K562 (cell line): ENCODE data around the gene HYAL1. TPM values are rescaled to one million over a fixed set of nuclear protein-coding genes. Genes with fewer than 3 reads are reported as not detected.
A peak's percentile ranks its signal among the peaks of the same experiment; 100 is the strongest.

ENCODE experiments used
- EP300 ChIP-seq: IDR thresholded peaks from 2 replicates; pipeline ENCODE4 v1.6.1; 2012; ENCODE audit warnings: low read length, improper control_type of control experiment
- EP400 ChIP-seq: fragments of 450-650 bp; IDR thresholded peaks from 2 replicates; pipeline ENCODE4 v1.6.1; 2017; ENCODE audit warnings: antibody characterized with exemption, mild to moderate bottlenecking, moderate library complexity
- FOXP1 ChIP-seq: sonication (generic); formaldehyde crosslinking; IDR thresholded peaks from 2 replicates; pipeline ENCODE4 v1.8.0; 2022; ENCODE audit warnings: mild to moderate bottlenecking, missing genetic modification reagents
- GATAD2B ChIP-seq: fragments of 450-650 bp; IDR thresholded peaks from 2 replicates; pipeline ENCODE4 v1.6.1; 2017; ENCODE audit warnings: mild to moderate bottlenecking, borderline replicate concordance
- MCM7 ChIP-seq, 2 experiments: fragments of 450-650 bp; IDR thresholded peaks; 2 replicates each; pipeline ENCODE4 v1.6.1; 2016 to 2018
- NCOA2 ChIP-seq, 2 experiments: fragments of 450-650 bp; IDR thresholded peaks; 2 replicates each; pipeline ENCODE4 v1.6.1; 2018; ENCODE audit warnings: mild to moderate bottlenecking in 2 of 2, moderate library complexity in 1 of 2; ENCODE audit not compliant: partially characterized antibody in 2 of 2
- NEUROD1 ChIP-seq: fragments of 150-350 bp; IDR thresholded peaks from 2 replicates; pipeline ENCODE4 v1.6.1; 2014; ENCODE audit warnings: borderline replicate concordance, low read length, low read depth; ENCODE audit not compliant: partially characterized antibody
- NFXL1 ChIP-seq: fragments of 450-650 bp; formaldehyde crosslinking; IDR thresholded peaks from 2 replicates; pipeline ENCODE4 v1.4.0; 2021; ENCODE audit warnings: mild to moderate bottlenecking
- PHB2 ChIP-seq: fragments of 450-650 bp; IDR thresholded peaks from 2 replicates; pipeline ENCODE4 v1.6.1; 2017; ENCODE audit warnings: low read depth
- RB1 ChIP-seq: fragments of 450-650 bp; IDR thresholded peaks from 2 replicates; pipeline ENCODE4 v1.6.1; 2017; ENCODE audit warnings: low read depth, mild to moderate bottlenecking
- SAP30 ChIP-seq: fragments of 200-600 bp; sonication (generic); IDR thresholded peaks from 2 replicates; pipeline ENCODE4 v1.6.1; 2012; ENCODE audit warnings: borderline replicate concordance, low read depth, mild to moderate bottlenecking, moderate library complexity, low read length, control low read depth, inconsistent platforms; ENCODE audit not compliant: insufficient read depth, poor library complexity, severe bottlenecking
- SIN3A ChIP-seq, 2 experiments: fragments of 150-350 bp in 1 of 2; IDR thresholded peaks; 2 replicates each; pipeline ENCODE4 v1.6.1; 2011 to 2016; ENCODE audit warnings: borderline replicate concordance in 2 of 2, low read depth in 2 of 2, low read length in 2 of 2, mild to moderate bottlenecking in 2 of 2, moderate library complexity in 2 of 2; ENCODE audit not compliant: control insufficient read depth in 1 of 2
- ZFX ChIP-seq: sonication (generic); formaldehyde crosslinking; IDR thresholded peaks from 2 replicates; pipeline ENCODE4 v1.8.0; 2022; ENCODE audit warnings: mild to moderate bottlenecking, missing genetic modification reagents, moderate library complexity
- ZKSCAN8 ChIP-seq: fragments of 200-800 bp; sonication (Bioruptor generic); IDR thresholded peaks from 2 replicates; pipeline ENCODE4 v1.6.1; 2016; ENCODE audit warnings: missing genetic modification characterization, missing compliant biosample characterization
- ZNF79 ChIP-seq: fragments of 250-450 bp; sonication (Bioruptor Pico); IDR thresholded peaks from 2 replicates; pipeline ENCODE4 v1.4.0; 2020; ENCODE audit warnings: low read depth, mild to moderate bottlenecking, moderate library complexity
- polyA plus RNA-seq, 8 experiments: library from polyadenylated mRNA; depleted of rRNA in 4 of 8; stranded (reverse) in 5 of 8; unstranded in 3 of 8; fragments of >200 nt; fragmentation: Nextera tagmentation in 2 of 8; fragmentation: Illumina TruSeq in 1 of 8; extraction: Ambion mirVana in 2 of 8; extraction: Trizol in 1 of 8; gene quantifications; 2 replicates each; pipeline versions ENCODE4 v1.2.1 to v1.2.3, GENCODE V29; 2011 to 2014; ENCODE audit warnings: inconsistent platforms in 1 of 8, missing spikeins in 1 of 8
- total RNA-seq, 7 experiments: library from RNA; depleted of rRNA in 6 of 7; stranded (reverse); fragments of >200 nt in 6 of 7; fragmentation: Illumina TruSeq in 2 of 7; extraction: Trizol in 2 of 7; gene quantifications; 2 replicates each; pipeline versions ENCODE4 v1.2.1 to v1.2.3, GENCODE V29; 2011 to 2021; ENCODE audit warnings: low replicate concordance in 1 of 7
- TF ChIP-seq, protein P1 (sequence below): fragments of 450-650 bp; formaldehyde crosslinking; IDR thresholded peaks from 2 replicates; pipeline ENCODE4 v1.4.0; 2020; ENCODE audit warnings: mild to moderate bottlenecking
- TF ChIP-seq, protein P2 (sequence below), 2 experiments: fragments of 450-650 bp; IDR thresholded peaks; 2 replicates each; pipeline ENCODE4 v1.6.1; 2016
- TF ChIP-seq, protein P3 (sequence below), 2 experiments: fragments of 200-800 bp in 1 of 2; sonication (Bioruptor generic) in 1 of 2; sonication (generic) in 1 of 2; formaldehyde crosslinking in 1 of 2; IDR thresholded peaks in 1 of 2; conservative IDR thresholded peaks in 1 of 2; 2 replicates each; pipeline versions ENCODE4 v1.5.0 to v1.6.1; 2016 to 2020; ENCODE audit warnings: missing compliant biosample characterization in 1 of 2, missing genetic modification characterization in 1 of 2, missing genetic modification reagents in 1 of 2
- TF ChIP-seq, protein P4 (sequence below): fragments of 450-650 bp; formaldehyde crosslinking; IDR thresholded peaks from 2 replicates; pipeline ENCODE4 v1.4.0; 2022; ENCODE audit warnings: missing genetic modification characterization
- TF ChIP-seq, protein P5 (sequence below): fragments of 450-650 bp; IDR thresholded peaks from 2 replicates; pipeline ENCODE4 v1.6.1; 2016

Gene HYAL1
- total and polyA plus RNA-seq, 9 of the 15 experiments (the other 6 are each of a cell fraction or from before 2014, with no cell fraction given), result 1.4 to 8.5 (median 4.7) TPM

DNA sequence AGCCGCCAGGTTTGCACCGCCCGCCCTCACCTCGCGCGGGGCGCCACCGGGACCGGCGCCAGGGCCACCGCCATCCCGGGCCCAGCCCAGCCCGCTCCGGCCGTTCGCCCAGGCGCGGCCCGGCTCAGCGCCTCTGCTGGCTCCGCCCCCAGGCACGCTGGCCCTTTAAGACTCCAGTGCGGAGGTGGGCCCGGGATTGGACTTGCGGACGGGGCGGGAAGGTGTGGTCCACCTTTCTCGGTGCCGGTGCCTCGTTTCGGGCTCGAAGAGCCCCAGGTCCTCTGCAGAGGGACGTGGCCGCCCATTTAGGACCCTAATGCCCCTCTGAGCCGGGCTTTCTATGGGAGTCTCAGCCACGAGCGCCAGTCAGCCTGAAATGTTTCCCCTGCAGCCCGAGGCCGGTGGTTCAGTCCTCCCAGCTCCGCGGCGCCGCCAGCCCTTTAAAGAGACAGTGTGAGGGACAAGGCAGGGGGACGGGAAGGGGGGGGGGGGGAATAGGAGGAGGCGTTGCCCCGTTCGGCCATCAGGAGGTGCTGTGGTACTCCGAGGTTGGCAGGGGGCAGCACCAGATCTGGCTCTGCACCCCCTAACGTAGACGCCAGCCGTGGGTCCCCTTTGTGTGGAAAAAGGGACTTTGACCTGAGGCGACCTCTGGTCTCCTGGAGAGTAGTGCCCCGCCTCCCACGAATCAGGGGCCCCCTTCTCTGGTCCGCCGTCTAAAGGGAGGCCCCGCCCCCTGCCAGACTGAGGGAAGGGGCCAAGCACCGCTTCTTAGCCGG lies 18.2 kb upstream of the HYAL1 start (continued):
- no peak for TF ChIP-seq FOXP1 (CRISPR knock-in tag)
- TF ChIP-seq ZFX (CRISPR knock-in tag), result peak; percentile 70; the same call in 1 of the 2 replicates
- TF ChIP-seq, protein P1, sequence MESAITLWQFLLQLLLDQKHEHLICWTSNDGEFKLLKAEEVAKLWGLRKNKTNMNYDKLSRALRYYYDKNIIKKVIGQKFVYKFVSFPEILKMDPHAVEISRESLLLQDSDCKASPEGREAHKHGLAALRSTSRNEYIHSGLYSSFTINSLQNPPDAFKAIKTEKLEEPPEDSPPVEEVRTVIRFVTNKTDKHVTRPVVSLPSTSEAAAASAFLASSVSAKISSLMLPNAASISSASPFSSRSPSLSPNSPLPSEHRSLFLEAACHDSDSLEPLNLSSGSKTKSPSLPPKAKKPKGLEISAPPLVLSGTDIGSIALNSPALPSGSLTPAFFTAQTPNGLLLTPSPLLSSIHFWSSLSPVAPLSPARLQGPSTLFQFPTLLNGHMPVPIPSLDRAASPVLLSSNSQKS (CRISPR knock-in tag), result no peak
- TF ChIP-seq, protein P2, sequence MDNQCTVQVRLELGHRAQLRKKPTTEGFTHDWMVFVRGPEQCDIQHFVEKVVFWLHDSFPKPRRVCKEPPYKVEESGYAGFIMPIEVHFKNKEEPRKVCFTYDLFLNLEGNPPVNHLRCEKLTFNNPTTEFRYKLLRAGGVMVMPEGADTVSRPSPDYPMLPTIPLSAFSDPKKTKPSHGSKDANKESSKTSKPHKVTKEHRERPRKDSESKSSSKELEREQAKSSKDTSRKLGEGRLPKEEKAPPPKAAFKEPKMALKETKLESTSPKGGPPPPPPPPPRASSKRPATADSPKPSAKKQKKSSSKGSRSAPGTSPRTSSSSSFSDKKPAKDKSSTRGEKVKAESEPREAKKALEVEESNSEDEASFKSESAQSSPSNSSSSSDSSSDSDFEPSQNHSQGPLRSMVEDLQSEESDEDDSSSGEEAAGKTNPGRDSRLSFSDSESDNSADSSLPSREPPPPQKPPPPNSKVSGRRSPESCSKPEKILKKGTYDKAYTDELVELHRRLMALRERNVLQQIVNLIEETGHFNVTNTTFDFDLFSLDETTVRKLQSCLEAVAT (IDR thresholded peaks at IDR 0.05), result no peak
- peak; percentile 73; the same call in 1 of the 2 replicates for TF ChIP-seq EP400
- no peak; the same call in none of the 2 replicates for TF ChIP-seq GATAD2B
- peak; percentile 77 for TF ChIP-seq SAP30
- peak in 1 of 2 experiments; percentile 85; a peak in 3 of 4 replicates for TF ChIP-seq SIN3A (IDR thresholded peaks at IDR 0.05; ENCODE audit: borderline replicate concordance in 2 of 2, control insufficient read depth in 1 of 2, low read depth in 2 of 2, low read length in 2 of 2)
- no peak for TF ChIP-seq MCM7 (IDR thresholded peaks at IDR 0.05)
- TF ChIP-seq NEUROD1, result peak; percentile 97
- TF ChIP-seq, protein P3, sequence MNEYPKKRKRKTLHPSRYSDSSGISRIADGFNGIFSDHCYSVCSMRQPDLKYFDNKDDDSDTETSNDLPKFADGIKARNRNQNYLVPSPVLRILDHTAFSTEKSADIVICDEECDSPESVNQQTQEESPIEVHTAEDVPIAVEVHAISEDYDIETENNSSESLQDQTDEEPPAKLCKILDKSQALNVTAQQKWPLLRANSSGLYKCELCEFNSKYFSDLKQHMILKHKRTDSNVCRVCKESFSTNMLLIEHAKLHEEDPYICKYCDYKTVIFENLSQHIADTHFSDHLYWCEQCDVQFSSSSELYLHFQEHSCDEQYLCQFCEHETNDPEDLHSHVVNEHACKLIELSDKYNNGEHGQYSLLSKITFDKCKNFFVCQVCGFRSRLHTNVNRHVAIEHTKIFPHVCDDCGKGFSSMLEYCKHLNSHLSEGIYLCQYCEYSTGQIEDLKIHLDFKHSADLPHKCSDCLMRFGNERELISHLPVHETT (CRISPR knock-in tag; conservative IDR thresholded peaks at IDR 0.05 in 1 of 2, IDR thresholded peaks at IDR 0.05 in 1 of 2), result peak in 1 of 2 experiments; percentile 61; a peak in 1 of 4 replicates
- peak; percentile 48; the same call in 1 of the 2 replicates for TF ChIP-seq RB1
- TF ChIP-seq NCOA2 (IDR thresholded peaks at IDR 0.05; ENCODE audit: partially characterized antibody in 2 of 2), result peak in 1 of 2 experiments; percentile 97
- TF ChIP-seq EP300, result 0 out of 2 replicates have a peak, but pooled peaks have one; percentile 24
- TF ChIP-seq ZKSCAN8, result no peak
- TF ChIP-seq, protein P4, sequence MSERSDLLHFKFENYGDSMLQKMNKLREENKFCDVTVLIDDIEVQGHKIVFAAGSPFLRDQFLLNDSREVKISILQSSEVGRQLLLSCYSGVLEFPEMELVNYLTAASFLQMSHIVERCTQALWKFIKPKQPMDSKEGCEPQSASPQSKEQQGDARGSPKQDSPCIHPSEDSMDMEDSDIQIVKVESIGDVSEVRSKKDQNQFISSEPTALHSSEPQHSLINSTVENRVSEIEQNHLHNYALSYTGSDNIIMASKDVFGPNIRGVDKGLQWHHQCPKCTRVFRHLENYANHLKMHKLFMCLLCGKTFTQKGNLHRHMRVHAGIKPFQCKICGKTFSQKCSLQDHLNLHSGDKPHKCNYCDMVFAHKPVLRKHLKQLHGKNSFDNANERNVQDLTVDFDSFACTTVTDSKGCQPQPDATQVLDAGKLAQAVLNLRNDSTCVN (CRISPR knock-in tag), result no peak
- no peak for TF ChIP-seq PHB2
- TF ChIP-seq, protein P5, sequence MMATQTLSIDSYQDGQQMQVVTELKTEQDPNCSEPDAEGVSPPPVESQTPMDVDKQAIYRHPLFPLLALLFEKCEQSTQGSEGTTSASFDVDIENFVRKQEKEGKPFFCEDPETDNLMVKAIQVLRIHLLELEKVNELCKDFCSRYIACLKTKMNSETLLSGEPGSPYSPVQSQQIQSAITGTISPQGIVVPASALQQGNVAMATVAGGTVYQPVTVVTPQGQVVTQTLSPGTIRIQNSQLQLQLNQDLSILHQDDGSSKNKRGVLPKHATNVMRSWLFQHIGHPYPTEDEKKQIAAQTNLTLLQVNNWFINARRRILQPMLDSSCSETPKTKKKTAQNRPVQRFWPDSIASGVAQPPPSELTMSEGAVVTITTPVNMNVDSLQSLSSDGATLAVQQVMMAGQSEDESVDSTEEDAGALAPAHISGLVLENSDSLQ, result no peak
- TF ChIP-seq NFXL1 (CRISPR knock-in tag), result no peak
- TF ChIP-seq ZNF79, result no peak
